UCSD-AML1 (cell line): ENCODE results near the gene ESPN.
A peak's percentile ranks its signal among the peaks of the same experiment; 100 is the strongest.
"Not testable (repeated sequence)": the region's sequence is repeated elsewhere in the genome, so short reads cannot be mapped to it uniquely, and the experiment has no call there.

ENCODE experiments used
- DNase-seq: peaks from one replicate; lab custom pipeline; 2025; ENCODE audit not compliant: unreplicated experiment; lab: John Stamatoyannopoulos, UW

The ESPN gene

DNA sequence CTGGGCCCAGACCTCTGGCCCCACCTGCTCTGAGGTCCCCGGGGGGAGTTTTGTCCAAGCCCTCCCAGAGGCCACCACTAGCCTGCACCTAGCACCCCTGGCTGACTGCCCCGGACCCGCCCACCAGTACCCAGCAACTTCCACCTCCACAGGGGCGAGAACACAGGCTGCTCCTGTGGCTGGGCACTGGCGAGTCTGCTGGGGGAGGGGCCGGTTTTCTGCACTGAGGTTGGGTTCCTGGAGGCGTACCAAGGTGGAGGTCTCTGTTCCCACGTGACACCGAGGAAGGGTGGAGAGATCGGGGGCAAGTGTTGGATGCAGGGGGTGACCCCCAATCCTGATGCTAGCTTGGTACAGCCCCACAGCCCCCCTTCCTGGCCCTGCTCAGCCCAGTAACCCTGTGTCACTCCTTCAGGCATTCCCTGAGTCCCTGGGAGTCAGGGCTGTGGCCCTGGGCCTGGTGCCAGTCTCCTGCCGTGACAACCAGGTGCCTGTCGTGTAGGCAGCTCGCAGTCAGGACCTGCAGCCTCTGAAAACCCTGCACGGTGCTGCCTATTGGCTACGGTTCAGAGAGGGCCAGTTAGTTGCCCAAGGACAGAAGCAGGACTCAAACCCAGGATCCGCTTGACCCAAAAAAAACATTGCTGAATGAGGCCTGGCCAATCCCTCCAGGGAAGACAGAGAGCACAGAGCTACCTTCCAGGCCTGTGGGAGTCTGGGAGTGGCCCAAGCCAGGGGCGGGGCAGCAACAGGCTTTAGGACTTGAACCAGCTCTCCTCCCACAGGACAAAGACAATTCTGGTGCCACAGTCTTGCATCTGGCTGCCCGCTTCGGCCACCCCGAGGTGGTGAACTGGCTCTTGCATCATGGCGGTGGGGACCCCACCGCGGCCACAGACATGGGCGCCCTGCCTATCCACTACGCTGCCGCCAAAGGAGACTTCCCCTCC is 3.1 kb downstream of the ESPN start:
- no peak for DNase-seq

DNA sequence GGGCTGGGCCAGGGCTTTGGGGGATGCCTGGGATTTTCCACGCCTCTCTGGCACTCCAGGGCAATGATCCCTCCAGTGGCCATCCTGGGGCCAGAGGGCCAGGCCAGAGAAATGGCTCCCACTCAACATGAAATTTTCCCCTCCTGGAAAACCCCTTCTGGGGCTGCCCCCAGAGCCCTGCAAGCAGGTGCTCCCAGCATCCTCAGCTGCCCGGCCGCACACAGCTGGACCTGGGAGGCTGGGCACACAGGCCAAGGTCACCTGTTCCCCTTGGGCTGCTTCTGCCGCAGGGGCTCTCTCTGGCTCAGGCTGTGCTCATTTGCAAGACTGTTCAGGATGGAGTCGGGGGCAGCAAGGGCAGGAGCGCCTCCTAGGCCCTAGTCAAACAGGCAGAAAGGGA is 3.9 kb downstream of the ESPN start:
- not testable (repeated sequence) for DNase-seq

DNA sequence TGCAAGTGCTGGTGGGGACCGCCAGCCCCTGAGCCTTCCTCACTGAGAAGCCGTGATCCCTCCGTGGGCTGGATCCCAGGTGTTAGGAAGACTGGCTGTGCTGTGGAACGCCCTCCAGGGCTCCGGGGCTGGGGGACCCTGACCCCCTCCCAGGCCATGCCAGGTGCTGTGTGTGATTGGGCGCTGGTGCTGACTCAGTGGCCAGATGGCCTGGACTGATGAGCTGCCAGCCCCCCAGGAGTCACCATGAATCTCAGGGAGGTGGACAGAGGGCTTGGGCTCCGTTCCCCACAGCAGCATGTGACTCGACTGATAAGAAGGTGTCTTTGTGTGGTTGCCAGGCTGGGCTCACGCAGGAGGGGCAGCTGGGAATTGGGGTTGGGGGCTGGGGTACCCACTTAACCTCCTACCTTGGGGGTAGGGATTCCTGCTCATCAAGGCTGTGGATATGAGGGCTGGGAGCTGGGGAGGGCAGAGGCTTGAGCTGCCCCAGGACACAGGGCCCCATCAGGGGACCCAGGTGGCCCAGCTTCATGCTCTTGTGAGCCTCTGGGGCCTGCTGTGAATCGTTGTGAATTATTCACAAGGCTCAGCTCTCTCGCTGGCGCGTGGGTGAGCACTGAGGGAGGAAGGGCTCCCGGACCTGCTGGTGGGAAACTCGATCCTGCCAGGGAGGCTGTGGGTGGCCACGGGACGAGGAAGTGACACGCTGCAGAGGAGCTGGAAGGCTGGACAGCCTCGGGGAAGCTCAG is 5.3 kb downstream of the ESPN start:
- not testable (repeated sequence) for DNase-seq

DNA sequence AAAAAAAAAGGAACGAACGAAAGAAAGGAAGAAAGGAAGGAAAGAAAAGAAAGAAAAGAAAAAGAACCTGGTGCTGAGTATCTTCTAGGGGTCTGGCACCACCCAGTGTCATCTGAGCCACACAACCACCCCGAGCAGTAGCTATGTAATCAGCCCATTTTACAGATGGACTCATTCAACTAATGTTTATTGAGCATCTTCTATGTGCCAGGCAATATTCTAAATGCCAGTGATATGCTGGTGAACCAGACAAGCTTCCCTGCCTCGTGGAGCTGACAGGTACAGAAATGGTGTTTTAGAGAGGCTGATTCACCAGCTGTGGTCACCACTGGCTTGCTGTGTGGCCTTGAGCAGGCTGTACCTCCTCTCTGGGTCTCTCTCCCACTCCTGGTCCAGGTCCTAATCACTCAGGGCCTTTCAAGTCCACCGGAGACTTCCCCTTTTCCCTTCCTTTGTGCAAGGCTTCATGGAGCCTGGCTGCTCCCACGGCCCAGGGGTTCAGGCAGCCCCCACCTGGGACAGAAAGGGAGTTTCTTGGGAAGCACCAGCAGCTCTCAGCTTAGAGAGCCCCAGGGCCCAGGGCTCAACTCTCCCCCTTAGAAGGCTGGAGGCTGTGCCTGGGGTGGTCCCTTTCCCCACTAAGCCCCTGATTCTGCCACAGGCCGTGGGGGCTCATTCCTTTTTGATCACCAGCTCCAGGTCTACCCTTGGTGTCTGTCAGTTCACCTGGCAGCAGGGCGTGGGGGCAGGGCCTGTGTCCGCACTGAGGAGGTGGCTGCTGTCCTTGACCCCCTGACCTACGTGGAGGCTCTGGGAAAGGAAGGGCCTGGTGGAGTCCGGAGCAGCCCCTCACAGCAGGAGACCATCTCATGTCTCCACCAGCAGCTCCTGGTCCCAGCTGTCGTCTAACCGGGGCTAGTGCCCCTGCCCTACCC is 7.3 kb downstream of the ESPN start:
- DNase-seq = not testable (repeated sequence)

DNA sequence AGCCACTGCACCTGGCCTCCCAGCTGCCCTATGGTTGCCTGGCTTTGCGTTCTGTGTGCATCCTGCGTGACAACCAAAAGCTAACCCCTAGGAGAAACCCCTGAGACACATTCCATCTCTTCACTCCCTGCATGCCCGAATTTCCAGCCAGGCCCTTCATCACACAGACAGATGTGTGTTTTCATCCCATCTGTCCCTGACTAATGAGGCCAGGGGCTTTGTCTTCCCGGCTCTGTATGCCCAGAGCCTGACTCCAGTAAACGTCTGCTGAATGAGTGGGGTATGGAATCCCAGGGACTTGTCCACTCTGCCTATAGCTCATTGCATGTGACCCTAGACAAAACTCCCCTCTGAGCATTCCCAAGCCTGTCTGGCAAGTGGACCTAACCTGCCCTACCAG is 9.6 kb downstream of the ESPN start:
- no peak for DNase-seq

DNA sequence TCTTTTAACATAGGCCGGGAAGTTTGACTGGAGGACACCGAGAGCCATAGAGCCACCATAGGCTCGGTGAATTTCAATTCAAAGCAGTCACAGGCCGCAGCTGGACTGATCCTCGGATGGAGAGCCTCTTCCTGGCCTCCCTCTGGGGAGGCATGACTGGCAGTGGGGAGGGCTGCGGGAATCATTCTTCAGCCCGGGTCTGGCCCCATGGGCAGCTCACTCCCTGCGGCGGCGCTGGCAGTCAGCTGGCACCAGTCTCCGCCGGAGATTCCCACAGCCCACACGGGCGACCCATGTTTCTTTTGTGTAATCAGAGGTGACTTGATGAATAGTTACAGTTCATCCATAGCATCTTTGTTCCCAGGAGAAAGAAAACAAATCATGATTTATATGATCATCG is 10.6 kb downstream of the ESPN start:
- no peak for DNase-seq

DNA sequence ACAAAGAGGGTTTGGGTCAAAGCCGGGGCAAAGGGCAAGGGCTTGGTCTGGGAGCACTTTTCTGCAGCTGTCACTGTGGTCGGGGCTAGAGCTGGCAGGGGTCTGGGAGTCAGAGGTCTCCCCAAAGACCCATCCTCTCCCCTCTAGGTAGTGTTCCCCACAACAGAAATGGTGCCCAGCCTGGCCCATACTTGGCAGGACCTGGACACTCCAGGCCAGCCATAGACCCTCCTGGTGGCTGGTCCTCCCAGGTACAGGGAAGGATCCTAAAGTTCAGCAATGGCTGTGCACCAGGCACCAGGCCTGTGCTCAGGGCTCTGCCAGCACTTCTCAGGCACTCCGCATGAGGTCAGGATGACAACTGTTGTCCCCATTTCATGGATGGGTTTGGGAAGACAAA is 11.0 kb downstream of the ESPN start:
- DNase-seq = no peak

DNA sequence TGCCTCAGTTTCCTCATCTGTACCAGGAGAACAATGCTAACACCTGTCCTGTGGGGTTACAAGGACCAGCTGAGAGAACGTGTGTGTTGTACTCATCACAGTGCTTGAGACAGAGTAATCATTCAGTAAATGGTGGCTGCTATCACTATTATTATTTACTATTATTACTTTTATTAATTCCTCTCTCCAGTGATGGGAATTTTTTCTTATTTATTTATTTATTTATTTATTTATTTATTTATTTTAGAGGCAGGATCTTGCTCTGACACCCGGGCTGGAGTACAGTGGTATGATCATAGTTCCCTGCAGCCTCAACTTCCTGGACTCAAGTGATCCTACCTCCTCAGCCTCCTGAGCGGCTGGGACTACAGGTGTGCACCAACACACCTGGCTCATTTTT is 11.7 kb downstream of the ESPN start:
- not testable (repeated sequence) for DNase-seq

DNA sequence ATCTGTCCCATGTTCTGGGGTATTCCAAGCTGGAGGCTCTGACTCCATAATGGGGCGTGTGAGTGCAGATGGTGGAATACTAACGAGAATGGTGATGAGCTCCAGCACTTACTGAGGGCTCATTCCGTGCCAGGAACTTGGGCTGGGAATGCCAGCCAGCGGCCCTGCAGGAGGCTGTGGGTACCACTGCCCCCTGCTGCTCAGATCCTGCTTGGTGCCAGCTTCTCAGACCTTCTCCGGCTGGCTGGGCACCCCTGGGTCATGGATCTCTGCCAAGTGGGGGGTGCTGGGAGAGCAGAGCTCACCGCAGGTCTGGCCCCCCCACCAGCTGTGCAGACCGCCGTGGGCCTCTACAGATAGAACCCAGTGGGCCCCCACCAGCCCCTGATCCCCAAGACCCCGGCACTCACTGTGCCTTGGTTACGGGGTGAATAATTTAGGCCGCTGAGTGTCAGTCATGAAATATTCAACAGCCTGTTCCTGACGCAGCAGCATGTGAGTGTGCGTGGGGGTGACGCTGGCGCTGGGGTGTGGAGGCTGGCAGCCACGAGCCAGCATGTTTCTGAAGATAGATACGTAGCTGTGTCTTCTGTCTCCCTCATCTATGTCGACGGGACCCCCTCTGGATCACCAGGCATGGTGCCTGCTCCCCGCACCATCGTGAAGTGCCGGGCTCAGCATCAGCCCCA is 12.6 kb downstream of the ESPN start:
- not testable (repeated sequence) for DNase-seq

DNA sequence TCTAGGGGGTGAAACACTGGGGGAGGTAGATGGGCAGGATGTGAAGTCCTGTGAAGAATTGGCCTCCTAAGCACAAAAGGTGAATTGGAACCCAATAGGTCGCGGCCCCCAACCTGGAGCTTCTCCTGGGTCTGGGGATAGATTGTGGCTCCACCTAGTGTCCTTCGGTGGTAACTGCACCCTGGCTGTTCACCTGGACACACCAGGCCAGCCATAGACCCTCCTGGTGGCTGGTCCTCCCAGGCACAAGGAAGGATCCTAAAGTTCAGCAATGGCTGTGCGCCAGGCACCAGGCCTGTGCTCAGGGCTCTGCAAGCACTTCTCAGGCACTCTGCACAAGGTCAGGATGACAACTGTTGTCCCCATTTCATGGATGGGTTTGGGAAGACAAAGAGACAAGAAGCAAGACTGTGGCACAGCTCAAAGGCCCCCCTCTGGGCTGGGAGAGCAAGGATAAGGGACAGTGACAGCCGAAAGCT is 13.5 kb downstream of the ESPN start:
- peak; percentile 42 for DNase-seq

DNA sequence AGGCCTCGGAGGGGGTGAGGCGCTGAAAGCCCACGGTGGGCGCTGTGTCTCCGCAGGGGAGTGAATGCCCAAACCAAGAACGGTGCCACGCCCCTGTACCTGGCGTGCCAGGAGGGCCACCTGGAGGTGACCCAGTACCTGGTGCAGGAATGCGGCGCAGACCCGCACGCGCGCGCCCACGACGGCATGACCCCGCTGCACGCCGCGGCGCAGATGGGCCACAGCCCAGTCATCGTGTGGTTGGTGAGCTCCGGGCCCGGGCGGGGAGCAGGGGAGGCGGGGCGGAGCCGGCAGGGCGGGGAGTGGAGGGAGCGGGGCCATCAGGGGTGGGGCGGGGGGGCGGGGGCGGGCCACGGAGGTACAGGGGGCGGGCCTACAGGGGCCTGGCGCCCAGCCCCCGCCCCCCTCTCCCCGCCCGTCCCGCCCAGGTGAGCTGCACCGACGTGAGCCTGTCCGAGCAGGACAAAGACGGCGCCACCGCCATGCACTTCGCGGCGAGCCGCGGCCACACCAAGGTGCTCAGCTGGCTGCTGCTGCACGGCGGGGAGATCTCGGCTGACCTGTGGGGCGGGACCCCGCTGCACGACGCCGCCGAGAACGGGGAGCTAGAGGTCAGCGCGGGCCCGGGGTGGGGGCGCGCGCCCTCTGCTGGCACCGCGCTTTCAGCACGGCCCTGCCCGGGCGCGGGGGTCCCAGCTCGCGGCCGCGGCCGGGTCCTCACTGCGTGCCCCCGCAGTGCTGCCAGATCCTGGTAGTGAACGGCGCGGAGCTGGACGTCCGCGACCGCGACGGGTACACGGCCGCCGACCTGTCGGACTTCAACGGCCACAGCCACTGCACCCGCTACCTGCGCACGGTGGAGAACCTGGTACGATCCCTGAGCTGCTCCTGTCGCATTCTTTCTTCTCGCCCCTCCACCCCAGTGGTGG is 15.9 kb downstream of the ESPN start:
- peak; percentile 66 for DNase-seq

DNA sequence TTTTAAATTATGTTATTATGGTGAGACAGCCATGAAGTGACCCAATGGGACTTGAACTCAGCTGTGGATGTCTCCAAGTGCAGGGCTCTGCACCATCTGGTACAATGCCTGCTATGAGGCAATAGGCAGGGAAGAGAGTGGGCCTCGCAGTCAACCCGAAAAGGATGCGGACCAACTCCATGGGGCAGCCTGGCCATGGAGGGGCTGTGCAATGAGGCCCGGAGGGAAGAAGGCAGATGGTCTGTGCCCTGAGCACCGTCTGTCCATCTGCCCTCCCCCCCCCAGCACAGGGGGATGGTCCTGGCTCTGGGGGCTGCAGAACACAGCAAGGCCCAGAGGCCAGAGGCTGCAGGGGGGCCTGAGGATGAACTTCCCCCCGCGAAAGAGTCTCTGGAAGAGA is 17.0 kb downstream of the ESPN start:
- DNase-seq = no peak

DNA sequence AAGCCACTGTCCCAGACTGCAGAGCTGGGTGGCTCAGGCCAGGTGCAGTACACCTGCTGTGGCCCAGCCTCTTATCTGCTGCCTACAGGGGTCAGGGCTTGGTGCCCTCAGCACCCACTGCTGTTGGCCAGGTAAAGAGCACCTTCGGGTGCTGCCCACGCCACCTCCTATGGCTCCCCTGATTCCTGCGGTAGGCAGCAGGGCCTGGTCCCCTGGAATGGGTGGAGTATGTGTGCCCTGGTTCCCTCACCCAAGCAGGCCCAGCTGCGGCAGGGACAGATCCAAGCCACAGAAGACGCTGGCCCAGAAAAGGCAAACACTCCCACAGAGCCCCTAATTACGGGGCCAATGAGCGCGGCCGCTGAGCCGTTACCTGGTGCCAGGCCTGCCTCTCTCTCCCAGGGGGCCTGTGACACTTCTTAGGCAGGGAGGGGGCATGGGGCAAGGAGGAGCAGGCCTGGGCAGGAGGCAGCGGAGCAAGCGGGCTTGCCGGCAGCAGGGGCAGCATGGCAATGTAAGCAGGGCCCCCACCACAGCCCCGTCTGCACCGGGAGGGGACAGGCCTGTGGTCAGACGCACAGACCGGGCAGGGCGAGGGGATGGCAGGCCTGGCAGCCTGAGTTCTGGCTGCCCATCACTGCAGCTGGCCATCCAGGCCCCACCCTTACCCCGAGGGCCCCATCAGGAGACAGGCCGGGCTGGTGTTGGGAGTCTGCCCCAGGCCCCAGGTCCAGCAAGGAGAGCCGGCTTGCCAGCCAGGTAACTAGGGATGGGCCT is 19.0 kb downstream of the ESPN start:
- no peak for DNase-seq

DNA sequence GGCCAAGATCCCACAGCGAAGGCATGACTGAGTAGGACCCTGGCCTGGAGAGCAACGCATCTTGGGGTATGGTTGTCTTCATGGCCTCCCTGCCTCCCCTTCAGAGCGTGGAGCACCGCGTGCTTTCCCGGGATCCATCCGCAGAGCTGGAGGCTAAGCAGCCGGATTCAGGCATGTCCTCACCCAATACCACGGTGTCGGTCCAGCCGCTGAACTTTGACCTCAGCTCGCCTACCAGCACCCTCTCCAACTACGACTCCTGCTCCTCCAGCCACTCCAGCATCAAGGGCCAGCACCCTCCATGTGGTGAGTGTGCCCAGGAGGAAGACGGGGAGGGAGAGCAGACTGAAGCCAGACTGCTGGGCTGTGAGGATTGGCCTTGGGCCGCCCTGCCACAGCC is 19.8 kb downstream of the ESPN start:
- DNase-seq = no peak

DNA sequence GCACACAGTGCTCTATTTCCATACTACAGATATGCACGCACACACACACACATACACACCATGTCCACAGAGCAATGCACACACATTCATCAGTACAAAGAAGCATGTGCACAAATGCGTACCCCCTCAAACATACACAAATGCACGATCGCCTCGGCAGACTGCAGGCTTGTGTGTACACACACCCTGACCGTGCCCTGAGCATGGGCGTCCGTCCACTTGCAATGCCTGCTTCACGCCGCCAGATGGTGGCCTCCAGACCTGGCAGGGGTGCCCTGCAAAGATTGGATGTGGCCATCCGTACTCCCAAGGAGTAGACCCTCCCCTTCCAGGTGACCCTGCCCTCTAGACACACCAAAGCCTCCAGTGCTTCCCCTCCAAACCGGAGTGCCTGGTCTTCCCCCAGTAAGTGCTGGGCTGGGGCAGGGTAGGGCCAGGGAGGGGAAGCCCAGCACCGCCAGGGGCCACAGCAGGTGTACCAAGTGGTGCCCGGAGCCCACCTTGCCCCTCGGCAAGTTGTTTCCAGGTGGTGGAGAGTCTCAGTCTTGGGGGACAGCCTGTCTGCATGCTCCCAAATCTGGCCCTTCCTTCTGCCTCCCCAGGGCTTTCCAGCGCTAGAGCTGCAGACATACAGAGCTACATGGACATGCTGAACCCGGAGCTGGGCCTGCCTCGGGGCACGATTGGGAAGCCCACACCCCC is 20.6 kb downstream of the ESPN start:
- peak; percentile 66 for DNase-seq

DNA sequence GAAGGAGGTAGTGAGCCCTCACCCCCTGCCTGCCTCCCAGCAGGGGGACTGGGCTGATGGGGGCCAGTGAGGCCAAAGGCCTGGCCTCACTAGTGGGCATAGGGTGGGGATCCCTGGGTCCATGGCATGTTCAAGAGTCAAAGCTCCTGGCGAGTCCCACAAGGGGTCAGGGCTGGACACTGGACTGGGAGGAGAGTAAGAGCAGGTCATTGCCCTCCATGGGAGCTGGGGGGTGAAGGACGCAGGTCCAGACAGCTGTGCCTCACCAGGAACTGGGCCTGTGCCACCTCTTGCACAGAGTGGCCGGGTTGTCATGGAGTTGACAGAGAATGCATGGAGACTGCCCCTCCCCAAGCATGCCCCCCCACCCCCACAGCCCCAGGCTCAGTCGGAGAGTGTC is 21.4 kb downstream of the ESPN start:
- DNase-seq = not testable (repeated sequence)

DNA sequence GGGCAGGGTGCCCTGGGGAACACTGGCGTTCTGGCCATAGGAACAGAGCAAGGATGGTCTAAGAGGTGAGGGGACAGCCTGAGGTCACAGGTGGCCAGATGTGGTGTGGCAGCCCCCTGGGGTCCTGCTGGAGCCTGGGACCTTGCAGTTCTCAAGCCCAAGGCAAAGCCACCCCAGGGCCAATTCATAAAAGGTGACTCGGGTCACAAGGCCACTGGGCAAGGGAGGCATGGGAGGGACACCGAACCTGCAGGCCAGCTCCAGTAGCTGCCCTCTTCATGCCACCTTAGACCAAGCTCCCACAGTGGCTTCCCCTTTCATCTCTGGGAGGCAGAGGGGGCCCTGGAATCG is 22.1 kb downstream of the ESPN start:
- DNase-seq = no peak
